GM21619 (cell line): Measurements from ENCODE around the gene ELMOD3.
"Not testable (repeated sequence)": the region's sequence is repeated elsewhere in the genome, so short reads cannot be mapped to it uniquely, and the experiment has no call there.

ENCODE experiments used
- ATAC-seq: cut with Tn5 transposase; IDR thresholded peaks from one replicate; pipeline ENCODE4 v1.9.1; 2021; ENCODE audit not compliant: unreplicated experiment

Gene ELMOD3

GRCh38 chr2:85329181-85329651, 25.4 kb upstream of the ELMOD3 start:
- no peak for ATAC-seq

- not testable (repeated sequence) for ATAC-seq
These were observed 24.9 kb upstream of the ELMOD3 start for GRCh38 chr2:85329701-85330100.

GRCh38 chr2:85330839-85331636, 23.5 kb upstream of the ELMOD3 start:
- no peak for ATAC-seq

- ATAC-seq = not testable (repeated sequence)
These were observed 20.7 kb upstream of the ELMOD3 start for GRCh38 chr2:85333877-85334276.

- ATAC-seq = no peak
These were observed 19.6 kb upstream of the ELMOD3 start for GRCh38 chr2:85334928-85335327.

GRCh38 chr2:85340034-85340892, 14.3 kb upstream of the ELMOD3 start:
- no peak for ATAC-seq

- ATAC-seq = no peak
These were observed 13.1 kb upstream of the ELMOD3 start for GRCh38 chr2:85341269-85342029.

- ATAC-seq = no peak
These were observed 12.4 kb upstream of the ELMOD3 start for GRCh38 chr2:85342156-85342555.

- not testable (repeated sequence) for ATAC-seq
These were observed 11.2 kb upstream of the ELMOD3 start for GRCh38 chr2:85343207-85343895.

- no peak for ATAC-seq
These were observed 10.1 kb upstream of the ELMOD3 start for GRCh38 chr2:85344356-85344954.

- no peak for ATAC-seq
These were observed 7.0 kb upstream of the ELMOD3 start for GRCh38 chr2:85347599-85347998.

GRCh38 chr2:85353876-85354285, 688 bp upstream of the ELMOD3 start:
- no peak for ATAC-seq

GRCh38 chr2:85355073-85355410, 473 bp downstream of the ELMOD3 start:
- ATAC-seq = no peak

- no peak for ATAC-seq
These were observed 952 bp downstream of the ELMOD3 start for GRCh38 chr2:85355521-85355920.

GRCh38 chr2:85356186-85356585, 1.6 kb downstream of the ELMOD3 start:
- no peak for ATAC-seq

- ATAC-seq = no peak
These were observed 3.2 kb downstream of the ELMOD3 start for GRCh38 chr2:85357736-85358135.

- not testable (repeated sequence) for ATAC-seq
These were observed 8.3 kb downstream of the ELMOD3 start for GRCh38 chr2:85362653-85363387.

- ATAC-seq = no peak
These were observed 12.6 kb downstream of the ELMOD3 start for GRCh38 chr2:85367180-85367579.

- ATAC-seq = no peak
These were observed 14.4 kb downstream of the ELMOD3 start for GRCh38 chr2:85368921-85369320.

GRCh38 chr2:85369500-85369899, 14.9 kb downstream of the ELMOD3 start:
- no peak for ATAC-seq
